Astrocyte of the hippocampus (primary cell): Measurements from ENCODE around the gene CHST1.
A peak's percentile ranks its signal among the peaks of the same experiment; 100 is the strongest.

Source experiments
- DNase-seq: peaks from one replicate; pipeline ENCODE4 v3.0.0; 2011; ENCODE audit warnings: low read depth, low spot score

CHST1 gene

GRCh38 chr11:45674481-45675190 lies 9.2 kb upstream of the CHST1 start:
- DNase-seq, result no peak

GRCh38 chr11:45673441-45673840 lies 8.0 kb upstream of the CHST1 start:
- DNase-seq, result no peak

GRCh38 chr11:45672593-45672992 lies 7.2 kb upstream of the CHST1 start:
- no peak for DNase-seq

- DNase-seq, result no peak
These were observed 6.1 kb upstream of the CHST1 start for GRCh38 chr11:45671246-45672171.

GRCh38 chr11:45670386-45671135 lies 5.1 kb upstream of the CHST1 start:
- no peak for DNase-seq

GRCh38 chr11:45669956-45670355 lies 4.5 kb upstream of the CHST1 start:
- no peak for DNase-seq

- no peak for DNase-seq
These were observed 3.7 kb upstream of the CHST1 start for GRCh38 chr11:45669146-45669545.

GRCh38 chr11:45667929-45668680 lies 2.7 kb upstream of the CHST1 start:
- no peak for DNase-seq

GRCh38 chr11:45666648-45667642 lies 1.5 kb upstream of the CHST1 start:
- no peak for DNase-seq

GRCh38 chr11:45665933-45666647 lies 668 bp upstream of the CHST1 start:
- DNase-seq, result peak; percentile 38

- peak; percentile 31 for DNase-seq
These were observed 831 bp downstream of the CHST1 start for GRCh38 chr11:45664376-45665205.

GRCh38 chr11:45663486-45664375 lies 1.7 kb downstream of the CHST1 start:
- peak; percentile 19 for DNase-seq

- peak; percentile 90 for DNase-seq
These were observed 2.5 kb downstream of the CHST1 start for GRCh38 chr11:45662665-45663485.

- DNase-seq, result no peak
These were observed 3.2 kb downstream of the CHST1 start for GRCh38 chr11:45662096-45662664.

- no peak for DNase-seq
These were observed 3.9 kb downstream of the CHST1 start for GRCh38 chr11:45661439-45662055.
